ENCODE data around the gene ADAMTSL1.

DNA sequence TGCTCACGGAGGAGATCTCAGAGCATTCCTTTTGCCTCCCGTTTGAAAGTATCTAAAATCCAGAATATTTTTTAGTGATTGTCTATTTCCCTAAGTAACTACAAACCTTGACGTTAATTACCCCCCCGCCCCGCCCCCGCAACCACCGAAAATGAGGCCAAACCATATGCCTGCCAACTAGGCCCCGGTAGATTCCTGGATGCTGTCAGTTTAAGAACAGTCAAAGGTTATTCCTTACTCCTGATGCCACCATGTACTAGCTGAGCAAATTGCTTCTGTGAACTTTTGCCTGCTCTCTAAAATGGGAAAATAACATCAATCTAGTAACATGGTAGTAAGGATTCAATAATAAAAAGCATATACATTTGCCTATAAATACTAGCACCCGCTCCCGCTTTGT, 314.3 kb downstream of the ADAMTSL1 start:
- TF ChIP-seq POLR2A (IDR thresholded peaks at IDR 0.05; ENCODE audit: low read depth, low read length) (no peak), EZH2 (IDR thresholded peaks at IDR 0.05; ENCODE audit: borderline replicate concordance, low read depth, low read length, severe bottlenecking) (no peak), JUN (IDR thresholded peaks at IDR 0.05; ENCODE audit: borderline replicate concordance, insufficient read depth, insufficient read length, low read depth) (no peak), MYC (IDR thresholded peaks at IDR 0.05; ENCODE audit: low read depth, low read length) (no peak), GATA2 (IDR thresholded peaks at IDR 0.05; ENCODE audit: insufficient read depth, insufficient read length, low read depth, low read length) (no peak), POLR2AphosphoS5 (IDR thresholded peaks at IDR 0.05; ENCODE audit: insufficient read depth, low read depth, low read length) (no peak)
- TF ChIP-seq, protein P1, sequence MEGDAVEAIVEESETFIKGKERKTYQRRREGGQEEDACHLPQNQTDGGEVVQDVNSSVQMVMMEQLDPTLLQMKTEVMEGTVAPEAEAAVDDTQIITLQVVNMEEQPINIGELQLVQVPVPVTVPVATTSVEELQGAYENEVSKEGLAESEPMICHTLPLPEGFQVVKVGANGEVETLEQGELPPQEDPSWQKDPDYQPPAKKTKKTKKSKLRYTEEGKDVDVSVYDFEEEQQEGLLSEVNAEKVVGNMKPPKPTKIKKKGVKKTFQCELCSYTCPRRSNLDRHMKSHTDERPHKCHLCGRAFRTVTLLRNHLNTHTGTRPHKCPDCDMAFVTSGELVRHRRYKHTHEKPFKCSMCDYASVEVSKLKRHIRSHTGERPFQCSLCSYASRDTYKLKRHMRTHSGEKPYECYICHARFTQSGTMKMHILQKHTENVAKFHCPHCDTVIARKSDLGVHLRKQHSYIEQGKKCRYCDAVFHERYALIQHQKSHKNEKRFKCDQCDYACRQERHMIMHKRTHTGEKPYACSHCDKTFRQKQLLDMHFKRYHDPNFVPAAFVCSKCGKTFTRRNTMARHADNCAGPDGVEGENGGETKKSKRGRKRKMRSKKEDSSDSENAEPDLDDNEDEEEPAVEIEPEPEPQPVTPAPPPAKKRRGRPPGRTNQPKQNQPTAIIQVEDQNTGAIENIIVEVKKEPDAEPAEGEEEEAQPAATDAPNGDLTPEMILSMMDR (IDR thresholded peaks at IDR 0.05; ENCODE audit: extremely low read depth in 1 of 2, insufficient read depth in 1 of 2, low read depth in 1 of 2, low read length in 2 of 2) = no peak
